ENCODE data around the gene IGFBP4.

GRCh38 chr17:40461732-40462342 is 18.6 kb downstream of the IGFBP4 start:
- TF ChIP-seq CTCF (IDR thresholded peaks at IDR 0.05) (no peak), POLR2A (IDR thresholded peaks at IDR 0.05) (no peak), EP300 (IDR thresholded peaks at IDR 0.05) (no peak), POLR2AphosphoS5 (IDR thresholded peaks at IDR 0.05) (peak in 2 of 4 donors; percentile 3 to 7)

Measured in sigmoid colon (tissue), 4 donors.